SJCRH30 (cell line): ENCODE results near the gene SLC44A1. TPM values are rescaled to one million over a fixed set of nuclear protein-coding genes. Genes with fewer than 3 reads are reported as not detected.
"Not testable (repeated sequence)": the region's sequence is repeated elsewhere in the genome, so short reads cannot be mapped to it uniquely, and the experiment has no call there.

Source experiments
- DNase-seq, 2 experiments: peaks; one replicate each; pipeline ENCODE4 v3.0.0-alpha.2; 2015 to 2020
- H3K27ac ChIP-seq: fragments of 250-450 bp; sonication (Bioruptor Pico); 2 replicates; pipeline ENCODE4 v1.5.1; 2020; ENCODE audit warnings: mild to moderate bottlenecking, moderate library complexity
- H3K27me3 ChIP-seq: fragments of 250-450 bp; sonication (Bioruptor Pico); 2 replicates; pipeline ENCODE4 v1.5.1; 2020; ENCODE audit warnings: mild to moderate bottlenecking, moderate library complexity
- H3K36me3 ChIP-seq: fragments of 250-450 bp; sonication (Bioruptor Pico); 2 replicates; pipeline ENCODE4 v1.5.1; 2020; ENCODE audit warnings: mild to moderate bottlenecking, moderate library complexity
- H3K4me1 ChIP-seq: fragments of 250-450 bp; sonication (Bioruptor Pico); 2 replicates; pipeline ENCODE4 v1.5.1; 2020; ENCODE audit warnings: mild to moderate bottlenecking, moderate library complexity
- H3K4me3 ChIP-seq: fragments of 250-450 bp; sonication (Bioruptor Pico); 2 replicates; pipeline ENCODE4 v1.5.1; 2020; ENCODE audit warnings: mild to moderate bottlenecking, moderate library complexity
- H3K9me3 ChIP-seq: fragments of 250-450 bp; sonication (Bioruptor Pico); replicated peaks from 2 replicates; pipeline ENCODE4 v1.5.1; 2020; ENCODE audit warnings: mild to moderate bottlenecking, moderate library complexity
- total RNA-seq: library from RNA; depleted of rRNA; stranded (reverse); fragments of >200 nt; shearing (Covaris generic); gene quantifications from 2 replicates; pipeline ENCODE4 v1.2.3, GENCODE V29; 2014

Gene SLC44A1
- total RNA-seq, 1 experiment from 2014 or later = 17.9 TPM

DNA sequence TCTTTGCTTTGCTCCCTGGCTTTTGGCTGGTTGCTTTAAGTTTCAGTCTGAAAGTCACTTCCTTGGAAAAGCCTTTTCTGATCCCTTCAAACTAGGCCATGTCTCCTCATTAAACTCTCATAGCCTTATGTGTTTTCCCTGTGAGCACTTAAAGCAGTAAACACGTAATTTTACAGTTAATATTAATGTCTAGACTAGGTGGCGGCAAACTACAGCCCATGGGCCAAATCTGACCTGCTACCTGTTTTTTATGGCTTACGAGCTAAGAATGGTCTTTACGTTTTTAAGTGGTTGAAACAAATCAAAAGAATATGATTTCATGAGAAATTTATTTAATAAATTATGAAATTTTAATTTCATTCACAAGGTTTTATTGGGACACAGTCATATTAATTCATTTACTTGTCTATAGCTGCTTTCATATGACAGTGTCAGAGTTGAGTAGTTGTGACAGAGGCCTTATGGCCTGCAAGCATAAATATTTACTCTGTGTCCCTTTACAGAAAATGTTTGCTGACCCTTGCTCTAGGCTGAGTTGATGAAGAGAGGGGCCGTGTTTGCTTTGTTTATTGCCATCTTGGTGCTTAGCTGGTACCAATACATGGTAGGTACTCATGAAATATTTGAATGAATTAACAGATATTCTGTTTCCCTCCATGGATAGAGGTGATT is 7.4 kb downstream of the SLC44A1 start:
- H3K36me3 ChIP-seq = no peaks in the 10 kb centered on the region
- no peak overlapping the region for H3K27ac ChIP-seq
- H3K27me3 ChIP-seq = no peaks in the 10 kb centered on the region
- DNase-seq = no peak
- no peaks in the 10 kb centered on the region for H3K4me1 ChIP-seq
- H3K9me3 ChIP-seq = no peaks in the 10 kb centered on the region
- H3K4me3 ChIP-seq = no peak overlapping the region

DNA sequence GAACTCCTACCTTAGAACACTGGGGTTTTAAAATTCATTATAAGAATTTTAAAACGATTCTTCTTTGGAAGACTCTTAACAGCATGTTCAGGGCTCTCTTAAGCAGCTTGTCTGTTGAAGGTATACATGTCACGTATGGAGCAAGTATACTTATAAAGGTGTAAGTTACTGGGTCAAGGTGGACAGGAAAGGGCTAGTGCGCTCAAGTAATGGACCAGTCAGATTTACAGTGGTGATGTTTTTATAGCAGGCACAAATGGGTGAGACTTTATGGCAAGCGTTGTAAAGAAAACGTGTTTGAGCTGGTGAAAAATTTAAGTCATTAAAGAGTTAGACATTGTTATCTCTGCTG is 7.9 kb downstream of the SLC44A1 start:
- H3K4me3 ChIP-seq = no peak overlapping the region
- no peaks in the 10 kb centered on the region for H3K4me1 ChIP-seq
- DNase-seq = no peak
- H3K36me3 ChIP-seq = no peaks in the 10 kb centered on the region
- no peaks in the 10 kb centered on the region for H3K27me3 ChIP-seq
- H3K27ac ChIP-seq = no peak overlapping the region
- H3K9me3 ChIP-seq = no peaks in the 10 kb centered on the region

DNA sequence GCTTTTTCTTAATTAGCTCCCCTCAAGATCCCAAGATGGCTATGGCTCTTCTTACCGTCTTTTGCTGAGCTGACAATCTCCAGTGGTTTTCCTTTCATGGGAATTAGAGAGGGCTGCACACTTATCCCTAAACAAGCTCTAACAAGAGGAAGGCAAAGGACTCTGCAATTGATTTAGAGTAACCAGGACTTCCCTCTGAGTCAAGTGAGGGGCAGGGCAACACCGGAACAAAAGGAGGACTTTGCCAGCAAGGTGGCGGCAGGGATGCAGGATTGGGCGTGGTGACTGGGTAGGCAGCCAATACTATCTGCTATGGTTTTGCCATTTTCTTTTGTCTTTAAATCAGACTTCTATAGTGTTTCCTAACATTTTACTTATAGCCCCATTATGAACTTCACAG is 9.8 kb downstream of the SLC44A1 start:
- DNase-seq = no peak
- Histone ChIP-seq H3K4me1 (peaks cover 7% of the 10 kb centered on the region), H3K36me3 (no peaks in the 10 kb centered on the region)

GRCh38 chr9:105255421-105255820 is 11.0 kb downstream of the SLC44A1 start:
- H3K4me1 ChIP-seq = peaks cover 10% of the 10 kb centered on the region
- no peak overlapping the region for H3K4me3 ChIP-seq
- H3K27ac ChIP-seq = no peak overlapping the region
- no peaks in the 10 kb centered on the region for H3K9me3 ChIP-seq
- no peak for DNase-seq
- no peaks in the 10 kb centered on the region for H3K36me3 ChIP-seq
- no peaks in the 10 kb centered on the region for H3K27me3 ChIP-seq

More for the DNA sequence above, 9.8 kb downstream of the SLC44A1 start:
- H3K27ac ChIP-seq = no peak overlapping the region
- no peaks in the 10 kb centered on the region for H3K9me3 ChIP-seq
- H3K27me3 ChIP-seq = no peaks in the 10 kb centered on the region
- H3K4me3 ChIP-seq = no peak overlapping the region

- not testable (repeated sequence) for DNase-seq, H3K27ac ChIP-seq, H3K36me3 ChIP-seq, H3K4me1 ChIP-seq, H3K9me3 ChIP-seq, H3K4me3 ChIP-seq, H3K27me3 ChIP-seq
Measured at GRCh38 chr9:105256569-105256968, 12.1 kb downstream of the SLC44A1 start.

DNA sequence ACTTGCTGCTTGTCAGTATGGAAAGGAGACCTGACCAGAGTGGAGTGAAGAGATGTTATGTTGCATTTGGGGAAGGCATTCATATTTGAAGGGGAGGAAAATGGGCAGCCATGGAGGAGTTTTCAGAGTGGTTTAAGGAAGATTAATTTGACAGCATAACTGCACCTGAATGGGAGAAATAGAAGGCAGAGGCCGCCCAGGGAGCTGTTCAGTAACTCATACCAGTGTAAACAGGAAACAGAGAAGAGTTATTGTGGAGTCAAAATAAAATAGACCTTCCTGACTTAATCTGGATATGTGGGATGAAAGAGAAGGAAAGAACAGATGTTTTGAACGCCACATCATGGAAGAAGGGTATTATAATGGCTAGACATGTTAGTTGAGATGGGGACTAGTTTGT is 13.4 kb downstream of the SLC44A1 start:
- peaks cover 10% of the 10 kb centered on the region for H3K4me1 ChIP-seq
- H3K9me3 ChIP-seq = no peaks in the 10 kb centered on the region
- no peak for DNase-seq
- no peaks in the 10 kb centered on the region for H3K27me3 ChIP-seq
- H3K27ac ChIP-seq = no peak overlapping the region
- H3K4me3 ChIP-seq = no peak overlapping the region
- H3K36me3 ChIP-seq = no peaks in the 10 kb centered on the region

DNA sequence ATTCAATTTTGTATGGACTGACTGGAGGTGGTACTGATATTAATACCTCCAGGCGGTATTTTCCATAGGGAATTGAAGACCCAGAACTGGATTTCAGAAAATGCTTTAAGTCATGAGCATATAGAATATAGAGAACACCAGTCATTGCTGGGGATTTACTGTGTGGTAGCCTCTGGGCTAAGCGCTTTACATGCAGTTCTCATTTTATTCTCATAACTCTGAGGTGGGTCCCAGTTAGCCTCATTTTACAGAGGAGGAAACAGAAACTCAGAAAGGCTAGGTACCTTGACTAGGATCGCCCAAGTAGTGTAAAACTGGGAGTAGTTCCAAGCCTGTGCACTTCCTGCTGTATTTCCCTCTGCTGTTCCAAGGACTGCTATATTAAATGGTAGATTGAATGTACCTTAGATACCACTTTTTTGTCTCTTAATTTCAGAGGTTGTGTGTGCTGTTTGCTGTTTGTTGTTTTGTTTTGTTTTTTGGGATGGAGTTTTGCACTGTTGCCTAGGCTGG is 13.8 kb downstream of the SLC44A1 start:
- Histone ChIP-seq H3K27me3 (no peaks in the 10 kb centered on the region), H3K36me3 (no peaks in the 10 kb centered on the region), H3K4me3 (no peak overlapping the region), H3K27ac (no peak overlapping the region), H3K4me1 (peaks cover 10% of the 10 kb centered on the region), H3K9me3 (no peaks in the 10 kb centered on the region)
- DNase-seq = no peak

- DNase-seq = no peak
- Histone ChIP-seq H3K36me3 (no peaks in the 10 kb centered on the region), H3K9me3 (no peaks in the 10 kb centered on the region), H3K27me3 (no peaks in the 10 kb centered on the region), H3K27ac (no peak overlapping the region), H3K4me3 (no peak overlapping the region), H3K4me1 (peaks cover 10% of the 10 kb centered on the region)
Measured at GRCh38 chr9:105259274-105259673, 14.8 kb downstream of the SLC44A1 start.

DNA sequence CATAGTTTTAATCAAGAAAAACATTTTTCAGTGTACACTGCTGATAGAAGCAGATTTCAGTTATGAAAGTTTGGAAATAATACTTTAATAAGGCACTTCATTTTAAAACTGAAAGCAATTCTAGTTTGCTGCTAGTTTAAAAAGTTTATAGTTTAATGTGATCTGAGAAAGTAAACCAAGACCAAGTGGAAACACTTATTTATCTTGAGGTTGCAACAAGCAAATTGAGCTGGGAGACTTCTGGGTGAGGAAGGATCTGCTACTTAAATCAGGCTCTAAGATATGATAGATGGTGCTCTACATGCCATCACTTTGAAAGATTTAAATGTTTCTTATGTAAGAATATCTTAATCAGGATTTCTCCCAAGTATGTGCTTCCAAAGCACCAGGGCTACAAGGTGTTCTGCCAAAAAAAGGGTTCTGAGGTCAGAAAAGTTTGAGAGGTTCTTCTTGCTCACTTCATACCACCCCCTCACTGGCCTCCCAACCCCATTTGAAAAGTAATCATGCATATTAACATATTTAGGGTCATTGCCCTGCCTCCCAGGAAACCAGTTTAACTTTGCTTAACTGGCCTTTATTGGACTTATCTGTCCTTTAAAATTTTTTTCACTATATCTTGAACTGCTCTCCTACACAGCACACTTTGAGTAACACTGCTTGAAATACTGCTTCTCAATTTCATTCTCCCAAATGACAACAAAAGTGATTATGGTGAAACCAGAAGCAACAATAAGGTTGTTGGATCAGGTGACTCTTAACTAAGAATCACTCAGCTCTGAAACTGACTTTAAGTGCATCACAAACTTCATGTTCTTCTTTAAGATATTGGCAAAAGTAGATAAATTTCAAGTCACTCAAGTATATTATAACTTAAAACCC is 15.5 kb downstream of the SLC44A1 start:
- Histone ChIP-seq H3K9me3 (no peaks in the 10 kb centered on the region), H3K4me1 (peaks cover 10% of the 10 kb centered on the region), H3K27me3 (no peaks in the 10 kb centered on the region), H3K4me3 (no peak overlapping the region), H3K27ac (no peak overlapping the region), H3K36me3 (no peaks in the 10 kb centered on the region)
- DNase-seq = no peak

GRCh38 chr9:105262497-105262896 is 18.0 kb downstream of the SLC44A1 start:
- H3K4me3 ChIP-seq = no peak overlapping the region
- H3K27ac ChIP-seq = no peak overlapping the region
- H3K36me3 ChIP-seq = no peaks in the 10 kb centered on the region
- no peak for DNase-seq
- no peaks in the 10 kb centered on the region; the same call in 1 of the 2 replicates for H3K9me3 ChIP-seq
- H3K27me3 ChIP-seq = no peaks in the 10 kb centered on the region
- peaks cover 10% of the 10 kb centered on the region for H3K4me1 ChIP-seq

DNA sequence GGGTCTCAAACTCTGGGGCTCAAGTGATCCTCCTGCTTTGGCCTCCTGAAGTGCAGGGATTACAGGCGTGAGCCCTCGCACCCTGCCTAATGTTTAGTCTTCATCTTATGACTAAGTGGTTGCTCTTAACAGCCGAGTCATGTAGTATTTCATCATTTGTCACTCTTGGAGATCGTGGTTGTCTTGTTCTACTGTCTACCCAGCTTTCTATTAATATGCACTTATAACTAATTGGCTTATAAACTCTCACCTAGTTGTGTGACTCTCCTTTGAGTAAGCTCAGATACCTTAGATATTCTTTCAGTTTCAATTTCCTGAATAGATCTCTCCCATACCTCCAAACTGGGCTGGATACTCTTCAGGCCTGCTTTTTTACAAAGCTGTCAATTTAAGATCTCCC is 19.9 kb downstream of the SLC44A1 start:
- peaks cover 6% of the 10 kb centered on the region for H3K4me1 ChIP-seq
- no peak for DNase-seq

DNA sequence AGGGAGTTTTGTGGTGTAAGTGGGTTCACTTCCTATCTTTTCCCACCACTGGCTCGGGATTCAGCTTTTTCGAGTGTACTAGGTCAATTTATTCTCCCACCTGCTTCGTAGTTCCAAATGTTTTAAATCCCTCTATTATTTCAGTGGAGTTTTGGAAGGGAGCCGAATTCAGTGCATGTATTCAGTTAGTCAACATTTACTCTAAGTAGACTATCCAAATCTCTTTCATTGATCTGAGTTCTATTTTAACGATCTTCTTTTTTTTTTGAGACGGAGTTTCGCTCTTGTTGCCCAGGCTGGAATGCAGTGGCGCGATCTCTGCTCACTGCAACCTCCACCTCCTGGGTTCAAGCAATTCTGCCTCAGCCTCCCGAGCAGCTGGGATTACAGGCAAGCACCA is 23.8 kb downstream of the SLC44A1 start:
- not testable (repeated sequence) for H3K9me3 ChIP-seq, H3K27me3 ChIP-seq, DNase-seq, H3K36me3 ChIP-seq, H3K4me3 ChIP-seq, H3K27ac ChIP-seq
- H3K4me1 ChIP-seq = peaks cover 22% of the 10 kb centered on the region

More for the DNA sequence above, 19.9 kb downstream of the SLC44A1 start:
- no peaks in the 10 kb centered on the region for H3K36me3 ChIP-seq
- H3K9me3 ChIP-seq = no peaks in the 10 kb centered on the region; the same call in 1 of the 2 replicates
- no peak overlapping the region for H3K27ac ChIP-seq
- no peaks in the 10 kb centered on the region for H3K27me3 ChIP-seq
- no peak overlapping the region for H3K4me3 ChIP-seq

- Histone ChIP-seq H3K9me3 (no peaks in the 10 kb centered on the region; the same call in 1 of the 2 replicates), H3K4me1 (peaks cover 22% of the 10 kb centered on the region), H3K27me3 (no peaks in the 10 kb centered on the region), H3K4me3 (no peak overlapping the region), H3K27ac (peak overlapping the region; percentile 40), H3K36me3 (no peaks in the 10 kb centered on the region)
- peak; percentile 67 to 83 for DNase-seq
Measured at GRCh38 chr9:105269593-105269992, 25.1 kb downstream of the SLC44A1 start.

DNA sequence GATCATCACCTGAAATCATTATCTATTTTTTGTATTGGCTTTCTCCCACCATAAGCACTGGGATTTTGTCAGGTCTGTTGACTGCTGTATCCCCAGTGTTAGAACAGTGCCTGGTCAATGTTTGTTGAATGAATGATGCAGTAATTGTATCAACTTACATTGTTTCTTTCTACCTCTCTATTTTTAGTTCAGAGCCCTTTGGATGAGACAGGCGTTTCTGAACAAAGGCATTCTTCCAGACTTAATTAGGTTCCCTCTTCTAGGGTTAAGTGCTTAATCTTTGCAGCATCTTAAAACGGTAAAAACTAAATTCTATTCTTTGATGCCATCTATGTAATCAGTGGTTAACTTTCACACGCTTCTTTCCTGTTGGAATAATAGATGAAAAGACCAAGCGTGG is 26.3 kb downstream of the SLC44A1 start:
- Histone ChIP-seq H3K4me1 (peaks cover 22% of the 10 kb centered on the region), H3K27ac (no peak overlapping the region)
- no peak for DNase-seq

DNA sequence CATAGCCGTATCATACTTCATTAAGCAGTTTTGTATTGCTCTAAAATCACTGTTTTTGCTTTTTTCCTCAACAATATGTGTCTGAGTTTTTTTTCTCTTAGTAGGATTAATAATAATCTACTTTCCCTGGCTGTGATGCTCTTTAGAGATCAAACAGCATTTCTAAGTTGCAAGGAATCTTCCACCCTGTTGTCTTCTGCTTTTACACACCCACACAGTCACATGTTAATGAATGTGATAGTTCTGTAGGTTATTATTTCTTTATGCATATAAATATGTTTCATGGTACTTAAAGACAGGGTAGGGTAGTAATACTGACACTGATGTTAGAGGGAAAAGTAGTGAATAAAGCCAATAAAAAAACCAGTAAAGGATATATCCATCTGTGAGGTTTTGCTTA is 29.3 kb downstream of the SLC44A1 start:
- no peak overlapping the region for H3K4me3 ChIP-seq
- no peaks in the 10 kb centered on the region for H3K27me3 ChIP-seq
- H3K27ac ChIP-seq = no peak overlapping the region
- DNase-seq = no peak
- H3K9me3 ChIP-seq = no peaks in the 10 kb centered on the region
- no peaks in the 10 kb centered on the region for H3K36me3 ChIP-seq
- peaks cover 22% of the 10 kb centered on the region for H3K4me1 ChIP-seq

More for the DNA sequence above, 26.3 kb downstream of the SLC44A1 start:
- no peak overlapping the region for H3K4me3 ChIP-seq
- H3K36me3 ChIP-seq = no peaks in the 10 kb centered on the region
- H3K9me3 ChIP-seq = no peaks in the 10 kb centered on the region
- no peaks in the 10 kb centered on the region for H3K27me3 ChIP-seq
